HEK293 (cell line): ENCODE measurements around the gene WDR45B.

ENCODE experiments used
- CTCF ChIA-PET: fragments of 350-600 bp; formaldehyde crosslinking; extraction: SDS; loops from one replicate; lab custom pipeline; 2021; ENCODE audit warnings: antibody characterized with exemption; lab: Yijun Ruan, JAX
- POLR2A ChIA-PET: fragments of 300-600 bp; formaldehyde crosslinking; extraction: SDS; loops from one replicate; lab custom pipeline; 2020; ENCODE audit warnings: antibody characterized with exemption, inconsistent platforms; lab: Yijun Ruan, JAX
- H3K27ac ChIP-seq: fragments of 200-500 bp; sonication (Bioruptor generic); 2 replicates; pipeline ENCODE4 v1.5.1; 2014; ENCODE audit warnings: low read depth, low read length, control low read depth, inconsistent platforms; ENCODE audit errors: extremely low read depth
- H3K36me3 ChIP-seq, 2 experiments: fragments of 200-500 bp in 1 of 2; sonication (Bioruptor generic) in 1 of 2; 1 replicate in 1 of 2; 2 replicates in 1 of 2; pipeline ENCODE4 v1.5.1; 2014 to 2017; ENCODE audit warnings: inconsistent platforms in 2 of 2, low read length in 2 of 2; ENCODE audit not compliant: control insufficient read depth in 2 of 2, insufficient read depth in 1 of 2
- H3K4me1 ChIP-seq: fragments of 200-500 bp; sonication (Bioruptor generic); 2 replicates; pipeline ENCODE4 v1.5.1; 2014; ENCODE audit warnings: mild to moderate bottlenecking, low read length, inconsistent platforms; ENCODE audit not compliant: control insufficient read depth, insufficient read depth
- H3K4me3 ChIP-seq: 2 replicates; pipeline ENCODE4 v1.5.1; 2011; ENCODE audit warnings: low read depth, mild to moderate bottlenecking, control low read depth, low read length, moderate library complexity
- H3K9me3 ChIP-seq: fragments of 200-500 bp; sonication (Bioruptor generic); 2 replicates; pipeline ENCODE4 v1.5.1; 2014; ENCODE audit warnings: low read depth, low read length, inconsistent platforms; ENCODE audit not compliant: control insufficient read depth, insufficient read depth
- HOXD13 ChIP-seq: sonication (generic); formaldehyde crosslinking; IDR thresholded peaks from 2 replicates; pipeline ENCODE4 v1.8.0; 2022; ENCODE audit warnings: missing genetic modification reagents, borderline replicate concordance
- KLF16 ChIP-seq: fragments of 450-650 bp; formaldehyde crosslinking; IDR thresholded peaks from 2 replicates; pipeline ENCODE4 v1.5.1; 2017; ENCODE audit warnings: missing biosample characterization, missing genetic modification characterization
- REPIN1 ChIP-seq: fragments of 450-650 bp; formaldehyde crosslinking; IDR thresholded peaks from 2 replicates; pipeline ENCODE4 v1.5.1; 2017; ENCODE audit warnings: missing biosample characterization, missing genetic modification characterization, low read depth
- SETDB1 ChIP-seq: IDR thresholded peaks from one replicate; pipeline ENCODE4 v1.6.1; 2017; ENCODE audit warnings: mild to moderate bottlenecking, low read length, moderate library complexity, mixed read lengths; ENCODE audit not compliant: insufficient read length
- ZBTB21 ChIP-seq: fragments of 450-650 bp; formaldehyde crosslinking; IDR thresholded peaks from 2 replicates; pipeline ENCODE4 v1.5.1; 2017; ENCODE audit warnings: missing biosample characterization, missing genetic modification characterization
- ZBTB8A ChIP-seq: fragments of 450-650 bp; formaldehyde crosslinking; IDR thresholded peaks from 2 replicates; pipeline ENCODE4 v1.5.1; 2016; ENCODE audit warnings: missing biosample characterization, missing genetic modification characterization
- ZIC2 ChIP-seq: fragments of 450-650 bp; formaldehyde crosslinking; IDR thresholded peaks from 2 replicates; pipeline ENCODE4 v1.5.1; 2016; ENCODE audit warnings: missing biosample characterization, missing genetic modification characterization
- ZNF175 ChIP-seq: fragments of 450-650 bp; formaldehyde crosslinking; IDR thresholded peaks from 2 replicates; pipeline ENCODE4 v1.5.1; 2016; ENCODE audit warnings: missing biosample characterization, missing genetic modification characterization
- ZNF292 ChIP-seq: fragments of 450-650 bp; formaldehyde crosslinking; IDR thresholded peaks from 2 replicates; pipeline ENCODE4 v1.5.1; 2016; ENCODE audit warnings: low read depth, missing biosample characterization, missing genetic modification characterization, borderline replicate concordance
- ZNF324 ChIP-seq: fragments of 450-650 bp; formaldehyde crosslinking; IDR thresholded peaks from 2 replicates; pipeline ENCODE4 v1.5.1; 2016; ENCODE audit warnings: missing biosample characterization, missing genetic modification characterization
- ZNF404 ChIP-seq: fragments of 450-650 bp; formaldehyde crosslinking; IDR thresholded peaks from 2 replicates; pipeline ENCODE4 v1.5.1; 2017; ENCODE audit warnings: missing biosample characterization, missing genetic modification characterization
- ZNF530 ChIP-seq: fragments of 450-650 bp; formaldehyde crosslinking; IDR thresholded peaks from 2 replicates; pipeline ENCODE4 v1.5.1; 2016; ENCODE audit warnings: low read depth, missing biosample characterization, missing genetic modification characterization
- ZNF629 ChIP-seq: fragments of 450-650 bp; formaldehyde crosslinking; IDR thresholded peaks from 2 replicates; pipeline ENCODE4 v1.5.1; 2017; ENCODE audit warnings: missing biosample characterization, missing genetic modification characterization
- ZNF776 ChIP-seq: fragments of 450-650 bp; formaldehyde crosslinking; IDR thresholded peaks from 2 replicates; pipeline ENCODE4 v1.5.0; 2017; ENCODE audit warnings: missing biosample characterization, missing genetic modification characterization, borderline replicate concordance
- TF ChIP-seq, protein P1 (sequence below): fragments of 450-650 bp; formaldehyde crosslinking; conservative IDR thresholded peaks from 2 replicates; pipeline ENCODE4 v1.5.1; 2016; ENCODE audit warnings: low read depth, missing biosample characterization, missing genetic modification characterization
- TF ChIP-seq, protein P2 (sequence below): fragments of 450-650 bp; formaldehyde crosslinking; IDR thresholded peaks from 2 replicates; pipeline ENCODE4 v1.5.1; 2016; ENCODE audit warnings: missing biosample characterization, missing genetic modification characterization
- TF ChIP-seq, protein P3 (sequence below): fragments of 450-650 bp; formaldehyde crosslinking; IDR thresholded peaks from 2 replicates; pipeline ENCODE4 v1.5.1; 2016; ENCODE audit warnings: missing biosample characterization, missing genetic modification characterization

WDR45B gene

DNA sequence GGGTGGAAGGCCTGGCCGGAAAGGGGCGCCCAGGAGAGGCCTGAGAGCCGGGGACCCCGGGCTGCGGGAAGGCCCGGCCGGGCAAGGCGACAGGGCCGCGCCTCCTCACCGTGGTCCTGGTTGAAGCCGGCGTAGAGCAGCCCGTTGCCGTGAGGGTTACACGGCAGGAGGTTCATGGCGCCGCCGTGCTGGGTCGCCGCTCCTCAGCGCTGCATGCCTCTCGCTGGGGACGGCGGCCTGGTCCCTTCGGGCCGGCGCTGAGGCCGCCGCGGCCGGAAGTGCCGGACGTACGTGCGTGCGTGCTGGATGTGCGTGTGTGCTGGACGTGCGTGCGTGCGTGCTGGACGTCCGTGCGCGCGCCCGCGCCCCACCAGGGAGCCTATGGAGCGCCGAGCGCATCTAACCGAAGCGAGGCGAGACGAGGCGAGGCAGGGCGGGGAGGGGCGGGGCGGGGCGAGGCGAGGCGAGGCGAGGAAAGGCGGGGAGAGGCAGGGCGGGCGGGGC, at the start of gene WDR45B (continued):
- TF ChIP-seq, protein P1, sequence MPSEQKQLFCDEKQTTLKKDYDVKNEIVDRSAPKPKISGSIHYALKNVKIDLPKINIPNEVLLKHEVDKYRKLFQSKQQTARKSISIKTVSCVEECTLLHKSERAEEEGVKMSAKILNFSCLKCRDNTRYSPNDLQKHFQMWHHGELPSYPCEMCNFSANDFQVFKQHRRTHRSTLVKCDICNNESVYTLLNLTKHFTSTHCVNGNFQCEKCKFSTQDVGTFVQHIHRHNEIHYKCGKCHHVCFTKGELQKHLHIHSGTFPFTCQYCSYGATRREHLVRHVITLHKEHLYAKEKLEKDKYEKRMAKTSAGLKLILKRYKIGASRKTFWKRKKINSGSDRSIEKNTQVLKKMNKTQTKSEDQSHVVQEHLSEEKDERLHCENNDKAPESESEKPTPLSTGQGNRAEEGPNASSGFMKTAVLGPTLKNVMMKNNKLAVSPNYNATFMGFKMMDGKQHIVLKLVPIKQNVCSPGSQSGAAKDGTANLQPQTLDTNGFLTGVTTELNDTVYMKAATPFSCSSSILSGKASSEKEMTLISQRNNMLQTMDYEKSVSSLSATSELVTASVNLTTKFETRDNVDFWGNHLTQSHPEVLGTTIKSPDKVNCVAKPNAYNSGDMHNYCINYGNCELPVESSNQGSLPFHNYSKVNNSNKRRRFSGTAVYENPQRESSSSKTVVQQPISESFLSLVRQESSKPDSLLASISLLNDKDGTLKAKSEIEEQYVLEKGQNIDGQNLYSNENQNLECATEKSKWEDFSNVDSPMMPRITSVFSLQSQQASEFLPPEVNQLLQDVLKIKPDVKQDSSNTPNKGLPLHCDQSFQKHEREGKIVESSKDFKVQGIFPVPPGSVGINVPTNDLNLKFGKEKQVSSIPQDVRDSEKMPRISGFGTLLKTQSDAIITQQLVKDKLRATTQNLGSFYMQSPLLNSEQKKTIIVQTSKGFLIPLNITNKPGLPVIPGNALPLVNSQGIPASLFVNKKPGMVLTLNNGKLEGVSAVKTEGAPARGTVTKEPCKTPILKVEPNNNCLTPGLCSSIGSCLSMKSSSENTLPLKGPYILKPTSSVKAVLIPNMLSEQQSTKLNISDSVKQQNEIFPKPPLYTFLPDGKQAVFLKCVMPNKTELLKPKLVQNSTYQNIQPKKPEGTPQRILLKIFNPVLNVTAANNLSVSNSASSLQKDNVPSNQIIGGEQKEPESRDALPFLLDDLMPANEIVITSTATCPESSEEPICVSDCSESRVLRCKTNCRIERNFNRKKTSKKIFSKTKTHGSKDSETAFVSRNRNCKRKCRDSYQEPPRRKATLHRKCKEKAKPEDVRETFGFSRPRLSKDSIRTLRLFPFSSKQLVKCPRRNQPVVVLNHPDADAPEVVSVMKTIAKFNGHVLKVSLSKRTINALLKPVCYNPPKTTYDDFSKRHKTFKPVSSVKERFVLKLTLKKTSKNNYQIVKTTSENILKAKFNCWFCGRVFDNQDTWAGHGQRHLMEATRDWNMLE (tag by site-specific recombination), result 0 out of 2 replicates have a peak, but pooled peaks have one; percentile 33
- TF ChIP-seq ZNF629 (tag by site-specific recombination) (peak; percentile 54), REPIN1 (tag by site-specific recombination) (peak; percentile 53; the same call in 1 of the 2 replicates), ZNF175 (tag by site-specific recombination) (no peak), ZNF324 (tag by site-specific recombination) (no peak; the same call in 1 of the 2 replicates), ZIC2 (tag by site-specific recombination) (peak; percentile 38), ZNF530 (tag by site-specific recombination) (no peak), SETDB1 (no peak), ZNF292 (tag by site-specific recombination) (no peak), HOXD13 (peak; percentile 54; the same call in 1 of the 2 replicates), ZBTB21 (no peak), KLF16 (tag by site-specific recombination) (peak; percentile 64), ZNF404 (no peak), ZNF776 (tag by site-specific recombination) (no peak)
- TF ChIP-seq, protein P2, sequence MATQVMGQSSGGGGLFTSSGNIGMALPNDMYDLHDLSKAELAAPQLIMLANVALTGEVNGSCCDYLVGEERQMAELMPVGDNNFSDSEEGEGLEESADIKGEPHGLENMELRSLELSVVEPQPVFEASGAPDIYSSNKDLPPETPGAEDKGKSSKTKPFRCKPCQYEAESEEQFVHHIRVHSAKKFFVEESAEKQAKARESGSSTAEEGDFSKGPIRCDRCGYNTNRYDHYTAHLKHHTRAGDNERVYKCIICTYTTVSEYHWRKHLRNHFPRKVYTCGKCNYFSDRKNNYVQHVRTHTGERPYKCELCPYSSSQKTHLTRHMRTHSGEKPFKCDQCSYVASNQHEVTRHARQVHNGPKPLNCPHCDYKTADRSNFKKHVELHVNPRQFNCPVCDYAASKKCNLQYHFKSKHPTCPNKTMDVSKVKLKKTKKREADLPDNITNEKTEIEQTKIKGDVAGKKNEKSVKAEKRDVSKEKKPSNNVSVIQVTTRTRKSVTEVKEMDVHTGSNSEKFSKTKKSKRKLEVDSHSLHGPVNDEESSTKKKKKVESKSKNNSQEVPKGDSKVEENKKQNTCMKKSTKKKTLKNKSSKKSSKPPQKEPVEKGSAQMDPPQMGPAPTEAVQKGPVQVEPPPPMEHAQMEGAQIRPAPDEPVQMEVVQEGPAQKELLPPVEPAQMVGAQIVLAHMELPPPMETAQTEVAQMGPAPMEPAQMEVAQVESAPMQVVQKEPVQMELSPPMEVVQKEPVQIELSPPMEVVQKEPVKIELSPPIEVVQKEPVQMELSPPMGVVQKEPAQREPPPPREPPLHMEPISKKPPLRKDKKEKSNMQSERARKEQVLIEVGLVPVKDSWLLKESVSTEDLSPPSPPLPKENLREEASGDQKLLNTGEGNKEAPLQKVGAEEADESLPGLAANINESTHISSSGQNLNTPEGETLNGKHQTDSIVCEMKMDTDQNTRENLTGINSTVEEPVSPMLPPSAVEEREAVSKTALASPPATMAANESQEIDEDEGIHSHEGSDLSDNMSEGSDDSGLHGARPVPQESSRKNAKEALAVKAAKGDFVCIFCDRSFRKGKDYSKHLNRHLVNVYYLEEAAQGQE, result peak; percentile 53; the same call in 1 of the 2 replicates

DNA sequence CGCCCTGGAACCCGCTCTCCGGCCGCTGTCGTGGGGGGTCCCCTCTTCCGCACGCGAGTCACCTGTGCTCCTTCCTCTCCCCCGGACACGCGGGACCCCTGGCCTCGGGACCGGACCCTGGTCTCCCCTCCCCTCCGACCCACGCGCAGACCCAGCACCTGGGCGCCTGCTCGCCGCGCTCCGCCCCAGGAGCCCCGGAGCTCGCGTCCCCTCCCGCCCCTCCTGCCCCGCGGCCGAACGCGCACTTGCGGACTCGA, 49.5 kb upstream of the WDR45B start:
- peak overlapping the region; percentile 76 for H3K4me3 ChIP-seq
- ChIA-PET CTCF (interaction anchor here (0.7 kb wide), 1 partner anchor 241 kb away, joined by 3 read pairs; no protein-coding TSS in a partner anchor), POLR2A (interaction anchor here (1.2 kb wide), 1 partner anchor 10 kb away, joined by 3 read pairs; no protein-coding TSS in a partner anchor)
- H3K27ac ChIP-seq, result no peak overlapping the region; the same call in 1 of the 2 replicates
- H3K9me3 ChIP-seq, result no peaks in the 10 kb centered on the region
- TF ChIP-seq ZBTB8A (tag by site-specific recombination), result 0 out of 2 replicates have a peak, but pooled peaks have one; percentile 2
- TF ChIP-seq, protein P3, sequence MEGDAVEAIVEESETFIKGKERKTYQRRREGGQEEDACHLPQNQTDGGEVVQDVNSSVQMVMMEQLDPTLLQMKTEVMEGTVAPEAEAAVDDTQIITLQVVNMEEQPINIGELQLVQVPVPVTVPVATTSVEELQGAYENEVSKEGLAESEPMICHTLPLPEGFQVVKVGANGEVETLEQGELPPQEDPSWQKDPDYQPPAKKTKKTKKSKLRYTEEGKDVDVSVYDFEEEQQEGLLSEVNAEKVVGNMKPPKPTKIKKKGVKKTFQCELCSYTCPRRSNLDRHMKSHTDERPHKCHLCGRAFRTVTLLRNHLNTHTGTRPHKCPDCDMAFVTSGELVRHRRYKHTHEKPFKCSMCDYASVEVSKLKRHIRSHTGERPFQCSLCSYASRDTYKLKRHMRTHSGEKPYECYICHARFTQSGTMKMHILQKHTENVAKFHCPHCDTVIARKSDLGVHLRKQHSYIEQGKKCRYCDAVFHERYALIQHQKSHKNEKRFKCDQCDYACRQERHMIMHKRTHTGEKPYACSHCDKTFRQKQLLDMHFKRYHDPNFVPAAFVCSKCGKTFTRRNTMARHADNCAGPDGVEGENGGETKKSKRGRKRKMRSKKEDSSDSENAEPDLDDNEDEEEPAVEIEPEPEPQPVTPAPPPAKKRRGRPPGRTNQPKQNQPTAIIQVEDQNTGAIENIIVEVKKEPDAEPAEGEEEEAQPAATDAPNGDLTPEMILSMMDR (tag by site-specific recombination), result no peak
- TF ChIP-seq, all 188 proteins: peak for 1
- peaks cover 0 to 9% of the 10 kb centered on the region in 2 experiments; a peak in 2 of 3 replicates for H3K36me3 ChIP-seq
- H3K4me1 ChIP-seq, result no peaks in the 10 kb centered on the region; the same call in 1 of the 2 replicates
